AG04450 (cell line): Measurements from ENCODE around the gene B9D2. TPM values are rescaled to one million over a fixed set of nuclear protein-coding genes. Genes with fewer than 3 reads are reported as not detected.

Source experiments
- CTCF ChIA-PET: fragments of 300-600, 350-600 bp; formaldehyde crosslinking; extraction: SDS; loops from one replicate; lab custom pipeline; 2022; ENCODE audit warnings: antibody characterized with exemption, inconsistent platforms; lab: Charles Lee
- POLR2A ChIA-PET: fragments of 350-600 bp; formaldehyde crosslinking; extraction: SDS; loops from one replicate; lab custom pipeline; 2021; ENCODE audit warnings: antibody characterized with exemption, inconsistent platforms; lab: Yijun Ruan, JAX
- DNase-seq: peaks from one replicate; pipeline ENCODE4 v3.0.0-alpha.2; 2011; ENCODE audit warnings: low read depth, low spot score
- H3K27ac ChIP-seq: one replicate; pipeline ENCODE4 v1.5.1; 2012; ENCODE audit warnings: low read depth, low read length, control low read depth
- H3K27me3 ChIP-seq: one replicate; pipeline ENCODE4 v1.6.0; 2012; ENCODE audit warnings: low read length; ENCODE audit not compliant: control insufficient read depth, insufficient read depth
- H3K4me3 ChIP-seq: 2 replicates; pipeline ENCODE4 v1.5.1; 2011; ENCODE audit warnings: mild to moderate bottlenecking, low read depth, low read length, control low read depth
- H3K9me3 ChIP-seq: 2 replicates; pipeline ENCODE4 v1.5.1; 2012; ENCODE audit warnings: low read length; ENCODE audit not compliant: control insufficient read depth, insufficient read depth
- polyA plus RNA-seq: library from polyadenylated mRNA; depleted of rRNA; stranded (reverse); fragments of >200 nt; gene quantifications from 2 replicates; pipeline ENCODE4 v1.2.3, GENCODE V29; 2011
- TF ChIP-seq, protein P1 (sequence below): IDR thresholded peaks from 2 replicates; pipeline ENCODE4 v1.5.1; 2011; ENCODE audit warnings: low read depth, low read length, control low read depth, inconsistent platforms

B9D2 gene
- polyA plus RNA-seq, 1 experiment = 3.9 TPM

DNA sequence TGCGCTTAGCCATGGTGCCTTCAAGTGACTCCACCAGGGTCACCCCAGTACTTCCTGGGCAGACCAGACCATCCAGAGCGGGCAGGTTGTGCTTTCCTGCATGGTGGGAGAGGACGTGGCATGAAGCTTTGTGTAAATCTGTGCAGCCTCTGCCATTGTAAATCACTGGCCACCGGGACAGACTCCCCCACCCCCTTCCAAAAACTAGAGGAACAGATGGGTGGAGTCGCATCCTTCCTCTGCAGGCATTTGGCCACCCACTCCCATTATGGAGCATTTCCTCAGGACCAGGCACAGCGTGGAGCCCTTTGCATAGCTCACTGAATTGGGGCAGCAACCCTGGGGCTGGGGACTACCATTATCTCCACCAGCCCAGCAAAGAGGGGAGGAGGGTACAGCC lies 41.8 kb upstream of the B9D2 start:
- TF ChIP-seq, protein P1, sequence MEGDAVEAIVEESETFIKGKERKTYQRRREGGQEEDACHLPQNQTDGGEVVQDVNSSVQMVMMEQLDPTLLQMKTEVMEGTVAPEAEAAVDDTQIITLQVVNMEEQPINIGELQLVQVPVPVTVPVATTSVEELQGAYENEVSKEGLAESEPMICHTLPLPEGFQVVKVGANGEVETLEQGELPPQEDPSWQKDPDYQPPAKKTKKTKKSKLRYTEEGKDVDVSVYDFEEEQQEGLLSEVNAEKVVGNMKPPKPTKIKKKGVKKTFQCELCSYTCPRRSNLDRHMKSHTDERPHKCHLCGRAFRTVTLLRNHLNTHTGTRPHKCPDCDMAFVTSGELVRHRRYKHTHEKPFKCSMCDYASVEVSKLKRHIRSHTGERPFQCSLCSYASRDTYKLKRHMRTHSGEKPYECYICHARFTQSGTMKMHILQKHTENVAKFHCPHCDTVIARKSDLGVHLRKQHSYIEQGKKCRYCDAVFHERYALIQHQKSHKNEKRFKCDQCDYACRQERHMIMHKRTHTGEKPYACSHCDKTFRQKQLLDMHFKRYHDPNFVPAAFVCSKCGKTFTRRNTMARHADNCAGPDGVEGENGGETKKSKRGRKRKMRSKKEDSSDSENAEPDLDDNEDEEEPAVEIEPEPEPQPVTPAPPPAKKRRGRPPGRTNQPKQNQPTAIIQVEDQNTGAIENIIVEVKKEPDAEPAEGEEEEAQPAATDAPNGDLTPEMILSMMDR = no peak
- H3K4me3 ChIP-seq = no peak overlapping the region
- POLR2A ChIA-PET = interaction anchor here (0.6 kb wide), 1 partner anchor 1565 kb away, joined by 3 read pairs; no protein-coding TSS in a partner anchor
- H3K27ac ChIP-seq = no peak overlapping the region
- DNase-seq = no peak
- no peaks in the 10 kb centered on the region for H3K27me3 ChIP-seq
- H3K9me3 ChIP-seq = no peaks in the 10 kb centered on the region
- CTCF ChIA-PET = interaction anchor here (0.5 kb wide), 1 partner anchor 44 kb away, joined by 3 read pairs; no protein-coding TSS in a partner anchor

DNA sequence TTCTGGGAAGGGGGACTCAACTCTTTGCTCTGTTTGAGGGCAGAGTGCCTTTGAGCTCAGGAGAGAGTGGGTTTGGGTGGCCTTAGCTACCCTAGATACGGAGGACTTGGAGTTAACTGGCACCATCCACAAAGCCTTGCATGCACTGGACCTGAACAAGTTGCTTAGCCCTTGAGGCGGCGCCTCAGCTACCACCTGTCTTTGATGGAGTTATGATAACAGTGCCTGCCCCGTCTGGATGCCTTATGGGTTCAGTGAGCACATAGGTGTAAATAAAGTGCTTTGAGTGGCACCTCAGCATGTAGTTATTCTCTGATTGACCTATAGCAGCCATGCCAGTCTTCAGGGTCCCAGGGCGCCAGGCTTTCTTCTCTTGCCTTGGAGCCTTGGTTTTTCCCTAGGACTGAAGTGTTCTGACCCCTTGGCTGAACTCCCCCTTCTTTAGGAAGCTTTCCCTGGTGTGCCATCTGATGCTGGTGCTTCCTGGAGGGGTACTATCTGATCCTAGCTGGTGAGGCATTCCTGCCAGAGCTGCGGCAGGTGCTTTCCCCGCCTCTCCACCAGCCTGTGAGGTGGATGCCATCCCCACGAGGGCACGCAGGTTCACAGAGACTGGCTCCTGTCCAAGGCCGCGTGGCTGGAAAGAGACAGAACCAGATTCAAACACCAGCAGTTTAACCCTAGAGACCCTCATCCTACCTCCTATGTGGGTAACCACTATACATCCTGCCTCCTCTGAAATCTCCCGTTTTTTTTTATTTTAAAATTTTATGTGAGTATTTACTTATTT lies 39.4 kb upstream of the B9D2 start:
- POLR2A ChIA-PET = no interaction called here
- CTCF ChIA-PET = no interaction called here
- no peak for DNase-seq
- Histone ChIP-seq H3K9me3 (no peaks in the 10 kb centered on the region), H3K27me3 (no peaks in the 10 kb centered on the region), H3K27ac (no peak overlapping the region), H3K4me3 (no peak overlapping the region)
- TF ChIP-seq, protein P1 = no peak

DNA sequence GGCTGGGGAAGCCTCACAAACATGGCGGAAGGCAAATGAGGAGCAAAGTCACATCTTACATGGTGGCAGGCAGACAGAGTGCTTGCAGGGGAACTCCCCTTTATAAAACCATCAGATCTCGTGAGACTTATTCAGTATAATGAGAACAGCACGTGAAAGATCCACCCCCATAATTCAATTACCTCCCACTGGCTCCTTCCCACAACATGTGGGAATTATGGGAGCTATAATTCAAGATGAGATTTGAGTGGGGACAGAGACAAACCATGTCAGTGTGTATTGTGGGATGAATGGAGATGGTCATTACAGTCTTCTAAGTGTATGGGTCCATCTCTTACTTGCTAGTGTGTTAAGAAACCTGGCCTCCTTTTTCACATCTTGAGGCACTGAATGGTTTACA lies 38.1 kb upstream of the B9D2 start:
- POLR2A ChIA-PET = no interaction called here

DNA sequence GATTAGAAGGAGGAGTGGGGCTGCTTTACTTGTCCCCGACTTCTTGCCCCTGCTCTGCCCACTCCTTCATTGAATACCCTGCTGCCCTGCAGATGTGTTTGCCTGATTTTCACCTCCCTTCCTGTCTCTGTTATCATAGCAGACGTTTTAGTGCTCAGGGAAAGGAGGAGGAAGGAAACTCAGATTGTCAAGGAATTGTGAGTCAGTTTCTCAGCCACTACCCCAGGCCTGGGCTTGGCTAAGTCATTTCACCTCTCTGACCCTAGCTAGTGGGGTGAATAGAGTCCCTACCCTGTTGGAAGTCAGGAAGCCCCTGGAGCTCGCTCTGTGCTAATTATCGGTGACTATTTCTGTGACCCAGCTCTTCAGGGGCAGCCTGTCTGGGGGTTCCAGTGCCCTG lies 37.5 kb upstream of the B9D2 start:
- H3K4me3 ChIP-seq = no peak overlapping the region
- CTCF ChIA-PET = no interaction called here
- POLR2A ChIA-PET = no interaction called here

More for the DNA sequence above, 38.1 kb upstream of the B9D2 start:
- no peaks in the 10 kb centered on the region for H3K9me3 ChIP-seq
- no peak overlapping the region for H3K4me3 ChIP-seq
- TF ChIP-seq, protein P1 = no peak
- no peaks in the 10 kb centered on the region for H3K27me3 ChIP-seq
- no peak for DNase-seq
- H3K27ac ChIP-seq = no peak overlapping the region
- CTCF ChIA-PET = no interaction called here

GRCh38 chr19:41399525-41399924 lies 35.6 kb upstream of the B9D2 start:
- TF ChIP-seq, protein P1 = no peak
- POLR2A ChIA-PET = no interaction called here

More for the DNA sequence above, 37.5 kb upstream of the B9D2 start:
- Histone ChIP-seq H3K9me3 (no peaks in the 10 kb centered on the region), H3K27me3 (no peaks in the 10 kb centered on the region), H3K27ac (no peak overlapping the region)
- TF ChIP-seq, protein P1 = no peak
- no peak for DNase-seq

More at GRCh38 chr19:41399525-41399924, 35.6 kb upstream of the B9D2 start:
- no peaks in the 10 kb centered on the region for H3K27me3 ChIP-seq
- no peak for DNase-seq
- H3K9me3 ChIP-seq = no peaks in the 10 kb centered on the region
- H3K4me3 ChIP-seq = no peak overlapping the region
- no peak overlapping the region for H3K27ac ChIP-seq
- CTCF ChIA-PET = interaction anchor here (1.1 kb wide), 1 partner anchor 45 kb away, joined by 5 read pairs; no protein-coding TSS in a partner anchor
